OCI-LY7 (cell line): ENCODE results near the gene MDFIC. TPM values are rescaled to one million over a fixed set of nuclear protein-coding genes. Genes with fewer than 3 reads are reported as not detected.

Experiments used
- BruUV-seq: library from RNA; stranded (reverse); fragments of 400-500 nt; replicated peaks from 2 replicates; lab custom pipeline; 2021; lab: Mats Ljungman, UMichigan
- CTCF ChIA-PET: fragments of 300-600 bp; sonication (Branson Sonifier 250); formaldehyde crosslinking; loops from one replicate; lab custom pipeline; 2022; ENCODE audit warnings: antibody characterized with exemption; ENCODE audit not compliant: unreplicated experiment; lab: Charles Lee
- POLR2A ChIA-PET: fragments of 300-600 bp; sonication (Branson Sonifier 250); formaldehyde crosslinking; loops from one replicate; lab custom pipeline; 2022; ENCODE audit warnings: antibody characterized with exemption; lab: Charles Lee
- DNase-seq: peaks from one replicate; pipeline ENCODE4 v3.0.0-alpha.2; 2015; ENCODE audit warnings: low spot score
- H2AFZ ChIP-seq: fragments of 200-600 bp; sonication (generic), shearing (Covaris generic); 2 replicates; pipeline ENCODE4 v1.6.1; 2014; ENCODE audit warnings: mild to moderate bottlenecking, antibody characterized with exemption, low read length, moderate library complexity
- H3K27ac ChIP-seq: fragments of 200-600 bp; sonication (generic); 2 replicates; pipeline ENCODE4 v1.5.1; 2014; ENCODE audit warnings: mixed run types, low read depth, mild to moderate bottlenecking, moderate library complexity, low read length, inconsistent platforms; ENCODE audit not compliant: poor library complexity, severe bottlenecking
- H3K36me3 ChIP-seq: fragments of 200-600 bp; sonication (generic); 2 replicates; pipeline ENCODE4 v1.6.1; 2014; ENCODE audit warnings: mild to moderate bottlenecking, antibody characterized with exemption, low read length, moderate library complexity, mixed read lengths; ENCODE audit not compliant: insufficient read depth
- H3K4me1 ChIP-seq: fragments of 200-600 bp; sonication (generic); 2 replicates; pipeline ENCODE4 v1.5.1; 2014; ENCODE audit warnings: mild to moderate bottlenecking, low read length; ENCODE audit not compliant: insufficient read depth, poor library complexity, severe bottlenecking
- H3K4me2 ChIP-seq: fragments of 200-600 bp; sonication (generic); 2 replicates; pipeline ENCODE4 v1.6.1; 2014; ENCODE audit warnings: mild to moderate bottlenecking, low read length
- H3K4me3 ChIP-seq: fragments of 200-600 bp; sonication (generic); 2 replicates; pipeline ENCODE4 v1.5.1; 2014; ENCODE audit warnings: mild to moderate bottlenecking, low read depth, low read length; ENCODE audit not compliant: poor library complexity, severe bottlenecking
- H3K79me2 ChIP-seq: fragments of 200-600 bp; sonication (generic); 2 replicates; pipeline ENCODE4 v1.6.1; 2016; ENCODE audit warnings: low read depth, mild to moderate bottlenecking, low read length, moderate library complexity, mixed read lengths; ENCODE audit not compliant: insufficient read depth
- H3K9me2 ChIP-seq: fragments of 200-600 bp; sonication (generic); 2 replicates; pipeline ENCODE4 v1.6.1; 2016; ENCODE audit warnings: mild to moderate bottlenecking, low read length, mixed read lengths; ENCODE audit not compliant: insufficient read depth
- H3K9me3 ChIP-seq: fragments of 200-600 bp; sonication (generic); 2 replicates; pipeline ENCODE4 v1.6.1; 2014; ENCODE audit warnings: mild to moderate bottlenecking, mixed run types, low read length, mixed read lengths
- H4K20me1 ChIP-seq: fragments of 200-600 bp; sonication (generic); 2 replicates; pipeline ENCODE4 v1.6.1; 2014; ENCODE audit warnings: mild to moderate bottlenecking, antibody characterized with exemption, low read length, moderate library complexity, mixed read lengths; ENCODE audit not compliant: insufficient read depth
- CTCF ChIP-seq: fragments of 200-600 bp; sonication (generic); conservative IDR thresholded peaks from 2 replicates; pipeline ENCODE4 v1.5.1; 2014; ENCODE audit warnings: mild to moderate bottlenecking, antibody characterized with exemption, low read length, moderate library complexity, mixed read lengths
- EZH2phosphoT487 ChIP-seq: fragments of 200-600 bp; sonication (generic); IDR thresholded peaks from 2 replicates; pipeline ENCODE4 v1.6.1; 2018; ENCODE audit warnings: low read depth, borderline replicate concordance, mild to moderate bottlenecking, mixed run types, antibody characterized with exemption, low read length, moderate library complexity, mixed read lengths
- intact Hi-C: fragments of 100-400 bp; cut with micrococcal nuclease; formaldehyde crosslinking; loops from one replicate; pipeline ENCODE4 v1.10.0; 2022; ENCODE audit not compliant: unreplicated experiment
- total RNA-seq, 2 experiments: library from RNA; depleted of rRNA in 1 of 2; stranded (reverse); fragments of >200 nt in 1 of 2; shearing (Covaris generic) in 1 of 2; gene quantifications; 2 replicates each; pipeline ENCODE4 v1.2.3, GENCODE V29; 2014 to 2022

The MDFIC gene
- total RNA-seq, 2 experiments from 2014 or later: not detected

GRCh38 chr7:115023219-115023618 lies 101.3 kb downstream of the MDFIC start:
- Histone ChIP-seq H3K4me2 (no peak overlapping the region), H3K4me1 (no peaks in the 10 kb centered on the region), H3K9me2 (no peaks in the 10 kb centered on the region), H3K36me3 (no peaks in the 10 kb centered on the region), H3K4me3 (no peak overlapping the region), H3K79me2 (no peaks in the 10 kb centered on the region), H3K27ac (no peak overlapping the region), H2AFZ (no peak overlapping the region), H4K20me1 (no peaks in the 10 kb centered on the region), H3K9me3 (no peaks in the 10 kb centered on the region)
- CTCF ChIA-PET: no interaction called here
- POLR2A ChIA-PET: interaction anchor here (0.8 kb wide), 1 partner anchor 277 kb away, joined by 3 read pairs; no protein-coding TSS in a partner anchor
- intact Hi-C loops: no loop called here
- no TSS peak for BruUV-seq
- no peak for TF ChIP-seq CTCF
- TF ChIP-seq EZH2phosphoT487: no peak
- DNase-seq: no peak

DNA sequence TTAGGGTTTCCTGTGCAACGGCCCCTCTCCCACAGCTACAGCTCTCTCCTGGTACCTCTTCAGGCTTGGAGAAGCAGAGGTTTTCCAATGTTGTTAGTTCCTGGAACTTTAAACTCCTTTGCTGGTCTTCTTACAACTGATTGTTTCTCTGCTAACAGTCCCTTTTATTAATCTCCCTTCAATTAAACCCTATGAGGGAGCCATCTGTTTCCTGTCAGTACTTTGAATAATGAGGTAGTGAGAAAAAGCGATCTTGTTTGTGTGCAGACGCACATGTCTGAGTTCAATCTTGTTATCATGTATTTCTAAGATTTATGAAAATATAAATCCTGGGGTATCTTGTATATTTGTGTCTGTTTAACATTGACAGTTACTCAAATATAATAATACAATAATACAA lies 102.4 kb downstream of the MDFIC start:
- intact Hi-C loops: no loop called here
- Histone ChIP-seq H3K9me2 (no peaks in the 10 kb centered on the region), H3K36me3 (no peaks in the 10 kb centered on the region), H3K79me2 (no peaks in the 10 kb centered on the region), H3K4me2 (no peak overlapping the region), H3K27ac (no peak overlapping the region), H3K4me1 (no peaks in the 10 kb centered on the region), H3K9me3 (no peaks in the 10 kb centered on the region), H3K4me3 (no peak overlapping the region), H2AFZ (no peak overlapping the region), H4K20me1 (no peaks in the 10 kb centered on the region)
- TF ChIP-seq CTCF (no peak), EZH2phosphoT487 (no peak)
- DNase-seq: no peak
- CTCF ChIA-PET: no interaction called here
- no TSS peak for BruUV-seq
- POLR2A ChIA-PET: no interaction called here

DNA sequence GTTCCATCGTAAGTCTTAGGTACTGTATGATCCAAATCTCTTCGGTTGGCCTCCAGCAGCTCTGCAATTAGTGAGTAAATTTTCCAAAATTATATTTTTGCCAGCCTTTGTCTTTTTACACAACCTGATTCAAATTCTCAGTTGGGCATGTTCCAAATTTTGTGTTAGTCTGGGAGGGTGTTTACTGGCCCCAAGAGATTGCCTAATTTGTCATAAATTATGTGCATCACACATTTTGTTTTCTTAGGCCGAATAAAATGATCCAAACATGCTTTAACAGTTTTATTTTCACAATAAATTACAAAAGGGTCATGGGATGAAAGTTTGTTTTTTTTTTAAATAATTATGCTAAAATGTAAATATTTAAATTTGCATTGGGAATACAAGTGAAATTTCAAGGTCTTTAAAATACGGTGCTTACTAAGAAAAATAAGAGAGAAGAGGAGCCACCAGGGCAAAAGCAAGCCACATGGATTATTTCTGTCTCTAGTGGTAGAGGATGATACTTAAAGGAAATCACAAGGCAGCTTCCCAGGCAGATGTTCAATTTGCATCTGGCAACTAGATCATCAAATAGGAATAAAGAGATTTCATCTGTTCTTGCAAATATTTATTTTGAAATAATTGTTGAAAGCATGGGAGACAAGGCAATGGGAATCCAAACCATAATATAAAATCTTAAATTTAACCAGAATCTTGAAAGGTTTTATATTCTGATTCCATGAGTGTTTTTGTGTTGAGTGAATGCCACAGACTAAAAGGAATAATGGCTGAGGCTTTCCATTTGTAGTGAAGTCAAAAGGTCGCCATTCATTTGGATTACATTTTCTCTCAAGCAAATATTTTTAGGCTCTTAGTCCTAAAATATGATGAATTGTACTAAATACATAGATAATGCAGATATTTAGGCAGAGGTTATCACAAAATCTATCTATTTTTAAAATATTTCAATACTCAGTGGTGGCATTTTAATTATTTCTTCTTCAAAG lies 111.1 kb downstream of the MDFIC start:
- intact Hi-C loops: no loop called here
- no peaks in the 10 kb centered on the region for H3K36me3 ChIP-seq
- TF ChIP-seq CTCF (no peak), EZH2phosphoT487 (no peak)
- DNase-seq: no peak
- ChIA-PET CTCF (no interaction called here), POLR2A (no interaction called here)
- H3K27ac ChIP-seq: no peak overlapping the region
- H3K4me1 ChIP-seq: no peaks in the 10 kb centered on the region
- H4K20me1 ChIP-seq: no peaks in the 10 kb centered on the region
- H2AFZ ChIP-seq: no peak overlapping the region
- no peak overlapping the region for H3K4me2 ChIP-seq
- no peaks in the 10 kb centered on the region for H3K9me3 ChIP-seq
- no peaks in the 10 kb centered on the region for H3K79me2 ChIP-seq
- H3K9me2 ChIP-seq: no peaks in the 10 kb centered on the region
- BruUV-seq: no TSS peak
- H3K4me3 ChIP-seq: no peak overlapping the region
